ENCODE results near the gene STX3. TPM values are rescaled to one million over a fixed set of nuclear protein-coding genes. Genes with fewer than 3 reads are reported as not detected.

The STX3 gene
- total and polyA plus RNA-seq, 2 of the 8 experiments (the other 6 are each of a cell fraction or from before 2014, with no cell fraction given), result 50.5 to 56.1 TPM

DNA sequence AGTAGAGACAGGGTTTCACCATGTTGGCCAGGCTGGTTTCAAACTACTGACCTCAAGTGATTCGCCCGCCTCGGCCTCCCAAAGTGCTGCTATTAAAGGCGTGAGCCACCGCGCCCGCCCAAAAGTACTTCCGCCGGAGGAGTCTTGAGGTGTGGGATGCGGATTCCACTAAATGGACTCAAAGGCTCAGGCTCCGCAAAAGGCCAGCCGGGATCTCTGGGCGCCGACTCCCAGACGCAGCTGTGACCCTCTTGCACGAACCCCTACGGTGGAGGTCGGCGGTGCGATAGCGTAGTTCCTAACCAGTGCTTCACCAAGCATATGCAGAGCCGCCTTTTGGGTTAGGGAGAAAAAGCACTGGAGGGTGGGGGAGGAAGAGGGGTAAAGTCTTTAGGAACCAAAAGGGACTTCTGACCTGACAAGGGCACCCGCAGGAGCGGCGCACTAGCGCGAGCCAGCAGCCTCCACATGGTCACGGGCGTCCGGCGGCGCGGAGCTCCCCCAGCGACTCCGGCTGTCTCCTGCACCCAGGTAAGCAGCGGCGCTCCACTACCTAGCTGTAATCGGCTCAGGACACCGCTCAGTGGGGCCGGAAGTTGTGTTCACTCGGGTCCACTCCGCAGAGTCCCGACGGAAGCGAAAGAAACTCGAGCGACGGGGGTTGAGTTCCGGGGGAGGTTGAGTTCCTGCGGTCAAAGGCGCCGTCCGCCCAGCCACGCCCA, 55.2 kb downstream of the STX3 start, which contains the start of gene MRPL16 (continued):
- peak; percentile 10; the same call in 1 of the 2 replicates for TF ChIP-seq RXRA (IDR thresholded peaks at IDR 0.05; ENCODE audit: insufficient read depth, low read depth, low read length)
- TF ChIP-seq KDM1A (IDR thresholded peaks at IDR 0.05; ENCODE audit: borderline replicate concordance, low read length), result no peak
- TF ChIP-seq SIN3A (conservative IDR thresholded peaks at IDR 0.05 in 1 of 2, IDR thresholded peaks at IDR 0.05 in 1 of 2; ENCODE audit: low read depth in 1 of 2, low read length in 2 of 2), result peak in 1 of 2 experiments; percentile 73; a peak in 1 of 4 replicates
- peak; percentile 40 for TF ChIP-seq SAP30 (IDR thresholded peaks at IDR 0.05; ENCODE audit: insufficient read depth, insufficient replicate concordance, low read length)
- peak; percentile 86 for TF ChIP-seq RBBP5 (IDR thresholded peaks at IDR 0.05; ENCODE audit: borderline replicate concordance, low read depth, low read length)
- no peak for TF ChIP-seq MAFK (IDR thresholded peaks at IDR 0.05; ENCODE audit: low read depth, low read length)
- 0 out of 2 replicates have a peak, but pooled peaks have one; percentile 44 for TF ChIP-seq EGR1 (IDR thresholded peaks at IDR 0.05; ENCODE audit: borderline replicate concordance, low read depth, low read length)
- TF ChIP-seq JUND (IDR thresholded peaks at IDR 0.05; ENCODE audit: low read length), result 0 out of 2 replicates have a peak, but pooled peaks have one; percentile 32
- peak; percentile 91 for TF ChIP-seq ASH2L (IDR thresholded peaks at IDR 0.05; ENCODE audit: low read length)
- peak; percentile 39; the same call in 1 of the 2 replicates for TF ChIP-seq KDM5A (IDR thresholded peaks at IDR 0.05; ENCODE audit: low read length)
- TF ChIP-seq KDM4A (IDR thresholded peaks at IDR 0.05; ENCODE audit: low read depth, low read length, severe bottlenecking), result peak; percentile 28
- TF ChIP-seq HDAC2 (IDR thresholded peaks at IDR 0.05; ENCODE audit: borderline replicate concordance in 1 of 2, low read depth in 2 of 2, low read length in 2 of 2), result no peak
- TF ChIP-seq EZH2 (IDR thresholded peaks at IDR 0.05; ENCODE audit: low read depth, low read length, severe bottlenecking), result no peak
- TF ChIP-seq CTBP2 (IDR thresholded peaks at IDR 0.05; ENCODE audit: borderline replicate concordance, insufficient read depth, insufficient read length, low read length), result no peak
- TF ChIP-seq POLR2A (IDR thresholded peaks at IDR 0.05; ENCODE audit: control extremely low read depth in 1 of 2, low read depth in 2 of 2, low read length in 2 of 2), result peak; percentile 67 to 97
- no peak for TF ChIP-seq BACH1 (IDR thresholded peaks at IDR 0.05; ENCODE audit: low read length)
- TF ChIP-seq SUZ12 (IDR thresholded peaks at IDR 0.05; ENCODE audit: low read length), result no peak
- TF ChIP-seq CTCF (IDR thresholded peaks at IDR 0.05; ENCODE audit: control extremely low read depth in 1 of 3, insufficient read depth in 1 of 3, low read depth in 1 of 3, low read length in 3 of 3), result peak; percentile 22 to 31 (median 30); a peak in 3 of 4 replicates
- TF ChIP-seq CREB1 (IDR thresholded peaks at IDR 0.05), result peak; percentile 55; the same call in 1 of the 2 replicates
- TF ChIP-seq SIX5 (IDR thresholded peaks at IDR 0.05; ENCODE audit: low read depth, low read length), result peak; percentile 34; the same call in 1 of the 2 replicates
- TF ChIP-seq BCL11A (IDR thresholded peaks at IDR 0.05; ENCODE audit: low read depth in 2 of 2, low read length in 2 of 2), result no peak

Measured in H1 (cell line).